KMS-11 (cell line): Measurements from ENCODE around the gene C1orf232.

Source experiments
- H2AFZ ChIP-seq: fragments of 200-600 bp; sonication (generic); 2 replicates; pipeline ENCODE4 v1.6.1; 2016; ENCODE audit warnings: antibody characterized with exemption, mixed run types, low read depth
- H3K27ac ChIP-seq: fragments of 200-600 bp; sonication (generic); 2 replicates; pipeline ENCODE4 v1.6.1; 2016; ENCODE audit warnings: mild to moderate bottlenecking, mixed run types
- H3K27me3 ChIP-seq: fragments of 200-600 bp; sonication (generic); 2 replicates; pipeline ENCODE4 v1.6.1; 2017; ENCODE audit warnings: mild to moderate bottlenecking, low read depth, mixed run types, moderate library complexity; ENCODE audit not compliant: insufficient read depth
- H3K36me3 ChIP-seq: fragments of 200-600 bp; sonication (generic); 2 replicates; pipeline ENCODE4 v1.6.1; 2017; ENCODE audit warnings: mild to moderate bottlenecking, mixed run types; ENCODE audit not compliant: insufficient read depth
- H3K4me1 ChIP-seq: fragments of 200-600 bp; sonication (generic); 2 replicates; pipeline ENCODE4 v1.6.1; 2016; ENCODE audit warnings: mild to moderate bottlenecking, low read depth, mixed run types; ENCODE audit not compliant: poor library complexity, severe bottlenecking
- H3K4me2 ChIP-seq: fragments of 200-600 bp; sonication (generic); 2 replicates; pipeline ENCODE4 v1.7.0; 2016; ENCODE audit warnings: mild to moderate bottlenecking, mixed run types
- H3K4me3 ChIP-seq: fragments of 200-600 bp; sonication (generic); IDR thresholded peaks from 2 replicates; pipeline ENCODE4 v1.6.1; 2017; ENCODE audit warnings: low read depth, low read length, mixed read lengths; ENCODE audit not compliant: insufficient read depth
- H3K79me2 ChIP-seq: fragments of 200-600 bp; sonication (generic); 2 replicates; pipeline ENCODE4 v1.6.1; 2016; ENCODE audit warnings: low read depth, mixed run types; ENCODE audit not compliant: insufficient read depth
- H3K9ac ChIP-seq: fragments of 200-600 bp; sonication (generic); 2 replicates; pipeline ENCODE4 v1.6.1; 2016; ENCODE audit warnings: mild to moderate bottlenecking, mixed run types
- H4K20me1 ChIP-seq: fragments of 200-600 bp; sonication (generic); 2 replicates; pipeline ENCODE4 v1.6.1; 2016; ENCODE audit warnings: mild to moderate bottlenecking, mixed run types; ENCODE audit not compliant: insufficient read depth
- TF ChIP-seq, protein P1 (sequence below): fragments of 200-600 bp; sonication (generic); conservative IDR thresholded peaks from 2 replicates; pipeline ENCODE4 v1.6.1; 2017; ENCODE audit warnings: low read depth, mild to moderate bottlenecking, antibody characterized with exemption, low read length, moderate library complexity, mixed read lengths

The C1orf232 gene

DNA sequence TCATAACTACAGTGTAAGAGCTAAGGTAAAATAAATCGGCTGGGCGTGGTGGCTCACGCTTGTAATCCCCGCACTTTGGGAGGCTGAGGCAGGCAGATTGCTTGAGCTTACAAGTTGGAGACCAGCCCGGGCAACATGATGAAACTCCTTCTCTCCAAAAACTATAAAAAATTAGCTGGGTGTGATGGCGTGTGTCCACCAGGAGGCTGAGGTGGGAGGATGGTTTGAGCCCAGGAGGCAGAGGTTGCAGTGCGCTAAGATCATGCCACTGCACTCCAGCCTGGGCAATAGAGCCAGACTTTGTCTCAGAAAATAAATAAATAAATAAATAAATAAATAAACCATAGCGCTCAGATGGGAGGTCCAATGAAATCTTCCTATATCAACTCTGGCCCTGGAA lies 26.6 kb downstream of the C1orf232 start:
- Histone ChIP-seq H3K79me2 (no peaks in the 10 kb centered on the region), H2AFZ (no peak overlapping the region), H3K4me2 (no peak overlapping the region), H3K36me3 (no peaks in the 10 kb centered on the region), H3K4me1 (no peaks in the 10 kb centered on the region), H3K9ac (no peak overlapping the region), H3K27ac (no peak overlapping the region), H3K4me3 (no peak overlapping the region), H4K20me1 (no peaks in the 10 kb centered on the region), H3K27me3 (no peaks in the 10 kb centered on the region)
- TF ChIP-seq, protein P1, sequence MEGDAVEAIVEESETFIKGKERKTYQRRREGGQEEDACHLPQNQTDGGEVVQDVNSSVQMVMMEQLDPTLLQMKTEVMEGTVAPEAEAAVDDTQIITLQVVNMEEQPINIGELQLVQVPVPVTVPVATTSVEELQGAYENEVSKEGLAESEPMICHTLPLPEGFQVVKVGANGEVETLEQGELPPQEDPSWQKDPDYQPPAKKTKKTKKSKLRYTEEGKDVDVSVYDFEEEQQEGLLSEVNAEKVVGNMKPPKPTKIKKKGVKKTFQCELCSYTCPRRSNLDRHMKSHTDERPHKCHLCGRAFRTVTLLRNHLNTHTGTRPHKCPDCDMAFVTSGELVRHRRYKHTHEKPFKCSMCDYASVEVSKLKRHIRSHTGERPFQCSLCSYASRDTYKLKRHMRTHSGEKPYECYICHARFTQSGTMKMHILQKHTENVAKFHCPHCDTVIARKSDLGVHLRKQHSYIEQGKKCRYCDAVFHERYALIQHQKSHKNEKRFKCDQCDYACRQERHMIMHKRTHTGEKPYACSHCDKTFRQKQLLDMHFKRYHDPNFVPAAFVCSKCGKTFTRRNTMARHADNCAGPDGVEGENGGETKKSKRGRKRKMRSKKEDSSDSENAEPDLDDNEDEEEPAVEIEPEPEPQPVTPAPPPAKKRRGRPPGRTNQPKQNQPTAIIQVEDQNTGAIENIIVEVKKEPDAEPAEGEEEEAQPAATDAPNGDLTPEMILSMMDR: no peak

DNA sequence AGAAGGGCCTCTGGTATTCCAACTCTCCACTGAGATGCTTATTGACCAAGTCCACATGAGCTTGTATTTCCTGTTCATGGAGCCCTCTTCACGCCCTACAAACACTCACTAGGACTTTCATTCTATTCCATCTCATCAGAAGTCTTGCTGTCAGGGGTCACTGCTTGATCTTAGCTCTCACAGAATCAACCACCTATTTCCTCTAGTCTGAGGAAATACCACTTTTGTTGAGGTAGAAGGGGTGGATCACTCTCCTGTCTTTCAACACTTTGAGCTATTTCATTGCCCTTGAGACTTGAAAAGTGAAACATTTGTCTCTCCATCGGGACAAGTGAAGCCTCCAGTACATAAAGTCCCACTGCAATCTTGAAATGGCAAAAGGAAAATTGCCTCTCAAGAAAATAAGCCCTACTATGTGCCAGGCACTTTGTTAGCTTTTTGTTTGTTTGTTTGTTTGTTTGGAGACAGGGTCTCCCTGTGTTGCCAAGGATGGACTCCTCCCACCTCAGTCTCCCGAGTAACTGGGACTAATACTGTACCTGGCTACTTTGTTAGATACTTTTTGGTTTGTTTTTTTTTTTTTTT lies 29.7 kb downstream of the C1orf232 start:
- Histone ChIP-seq H2AFZ (no peak overlapping the region), H3K9ac (no peak overlapping the region), H3K4me2 (no peak overlapping the region), H3K27me3 (no peaks in the 10 kb centered on the region), H3K4me3 (no peak overlapping the region), H3K27ac (no peak overlapping the region), H3K79me2 (no peaks in the 10 kb centered on the region), H4K20me1 (no peaks in the 10 kb centered on the region), H3K36me3 (no peaks in the 10 kb centered on the region), H3K4me1 (no peaks in the 10 kb centered on the region)
- TF ChIP-seq, protein P1: no peak

DNA sequence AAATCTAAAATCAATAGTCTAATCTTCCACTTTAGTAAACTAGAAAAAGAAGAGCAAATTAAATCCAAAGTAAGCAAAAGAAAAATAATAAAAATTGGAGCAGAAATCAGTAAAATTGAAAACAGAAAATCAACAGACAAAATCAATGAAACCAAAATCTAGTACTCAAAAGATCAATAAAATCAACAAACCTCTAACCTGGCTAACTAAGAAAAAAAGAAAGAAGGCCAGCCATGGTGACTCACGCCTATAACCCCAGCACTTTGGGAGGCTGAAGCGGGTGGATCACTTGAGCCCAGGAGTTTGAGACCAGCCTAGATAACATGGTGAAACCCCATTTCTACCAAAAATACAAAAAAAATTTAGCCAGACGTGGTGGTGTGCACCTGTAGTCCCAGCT lies 34.3 kb downstream of the C1orf232 start:
- H3K4me2 ChIP-seq: no peak overlapping the region
- H3K79me2 ChIP-seq: no peaks in the 10 kb centered on the region
- no peaks in the 10 kb centered on the region for H3K27me3 ChIP-seq
- no peaks in the 10 kb centered on the region for H3K36me3 ChIP-seq
- no peak overlapping the region for H3K9ac ChIP-seq
- no peak overlapping the region for H3K27ac ChIP-seq
- no peak overlapping the region for H3K4me3 ChIP-seq
- H3K4me1 ChIP-seq: no peaks in the 10 kb centered on the region
- H2AFZ ChIP-seq: no peak overlapping the region
- no peaks in the 10 kb centered on the region for H4K20me1 ChIP-seq
- TF ChIP-seq, protein P1: no peak

DNA sequence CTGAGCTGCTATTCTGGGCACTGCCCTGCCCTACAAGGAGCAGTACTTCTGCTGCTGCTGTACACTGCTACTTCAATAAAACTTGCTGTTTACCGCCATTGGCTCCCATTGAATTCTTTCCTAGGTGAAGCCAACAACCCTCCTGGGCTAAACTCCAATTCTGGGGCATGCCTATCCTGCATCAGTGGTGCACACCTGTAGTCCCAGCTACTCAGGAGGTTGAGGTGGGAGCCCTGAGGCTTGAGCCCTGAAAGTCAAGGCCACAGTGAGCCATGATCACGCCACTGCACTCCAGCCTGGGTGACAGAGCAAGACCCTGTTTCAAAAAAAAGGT lies 36.0 kb downstream of the C1orf232 start:
- no peak overlapping the region for H2AFZ ChIP-seq
- TF ChIP-seq, protein P1: no peak
- H3K4me1 ChIP-seq: no peaks in the 10 kb centered on the region
- H3K4me3 ChIP-seq: no peak overlapping the region
- H3K27me3 ChIP-seq: no peaks in the 10 kb centered on the region
- H3K79me2 ChIP-seq: no peaks in the 10 kb centered on the region
- no peak overlapping the region for H3K9ac ChIP-seq
- no peaks in the 10 kb centered on the region for H4K20me1 ChIP-seq
- no peaks in the 10 kb centered on the region for H3K36me3 ChIP-seq
- H3K4me2 ChIP-seq: no peak overlapping the region
- no peak overlapping the region for H3K27ac ChIP-seq
